Measurements from ENCODE around the gene DUSP16.

- no peak for TF ChIP-seq KDM1A (IDR thresholded peaks at IDR 0.05; ENCODE audit: low read depth)
- TF ChIP-seq CTCF (IDR thresholded peaks at IDR 0.05) = no peak
- TF ChIP-seq RAD21 (conservative IDR thresholded peaks at IDR 0.05 in 1 of 2, IDR thresholded peaks at IDR 0.05 in 1 of 2) = no peak
Measured at GRCh38 chr12:12520273-12520672, 42.4 kb downstream of the DUSP16 start.

Data from A549 (cell line).